ENCODE measurements around the gene TSPOAP1.

The TSPOAP1 gene

GRCh38 chr17:58334661-58335060 lies 6.1 kb upstream of the TSPOAP1 start:
- no peak for ATAC-seq

GRCh38 chr17:58334256-58334655 lies 5.7 kb upstream of the TSPOAP1 start:
- no peak for ATAC-seq
- TF ChIP-seq PPARA (CRISPR knock-in tag; IDR thresholded peaks at IDR 0.05; ENCODE audit: borderline replicate concordance): no peak
- TF ChIP-seq ESRRG (CRISPR knock-in tag; IDR thresholded peaks at IDR 0.05): no peak
- no peak for TF ChIP-seq ZNF565 (CRISPR knock-in tag; conservative IDR thresholded peaks at IDR 0.05; ENCODE audit: low read depth)
- TF ChIP-seq PATZ1 (CRISPR knock-in tag; IDR thresholded peaks at IDR 0.05; ENCODE audit: borderline replicate concordance): no peak
- TF ChIP-seq GLIS3 (CRISPR knock-in tag; IDR thresholded peaks at IDR 0.05): no peak
- TF ChIP-seq SNAI2 (CRISPR knock-in tag; IDR thresholded peaks at IDR 0.05): no peak
- TF ChIP-seq ZFP3 (CRISPR knock-in tag; IDR thresholded peaks at IDR 0.05): no peak
- no peak for TF ChIP-seq ZFP30 (CRISPR knock-in tag; IDR thresholded peaks at IDR 0.05)
- TF ChIP-seq ZNF8 (CRISPR knock-in tag; IDR thresholded peaks at IDR 0.05): no peak
- TF ChIP-seq TOX (CRISPR knock-in tag; IDR thresholded peaks at IDR 0.05; ENCODE audit: borderline replicate concordance): no peak

More at GRCh38 chr17:58334661-58335060, 6.1 kb upstream of the TSPOAP1 start:
- TF ChIP-seq ARNTL (CRISPR knock-in tag; IDR thresholded peaks at IDR 0.05; ENCODE audit: borderline replicate concordance, low read depth): no peak
- no peak for TF ChIP-seq RARB (CRISPR knock-in tag; IDR thresholded peaks at IDR 0.05)
- TF ChIP-seq ZNF565 (CRISPR knock-in tag; conservative IDR thresholded peaks at IDR 0.05; ENCODE audit: low read depth): no peak
- no peak for TF ChIP-seq ZFP30 (CRISPR knock-in tag; IDR thresholded peaks at IDR 0.05)
- no peak for TF ChIP-seq SNAI2 (CRISPR knock-in tag; IDR thresholded peaks at IDR 0.05)
- no peak for TF ChIP-seq CSRNP3 (CRISPR knock-in tag; IDR thresholded peaks at IDR 0.05)
- TF ChIP-seq TCF4 (CRISPR knock-in tag; IDR thresholded peaks at IDR 0.05; ENCODE audit: borderline replicate concordance): no peak
- TF ChIP-seq ISL1 (CRISPR knock-in tag; IDR thresholded peaks at IDR 0.05): no peak
- no peak for TF ChIP-seq TSHZ2 (CRISPR knock-in tag; IDR thresholded peaks at IDR 0.05)
- TF ChIP-seq GLIS3 (CRISPR knock-in tag; IDR thresholded peaks at IDR 0.05): no peak

GRCh38 chr17:58333736-58334207 lies 5.2 kb upstream of the TSPOAP1 start:
- TF ChIP-seq SNAI2 (CRISPR knock-in tag; IDR thresholded peaks at IDR 0.05) (no peak), ZFP30 (CRISPR knock-in tag; IDR thresholded peaks at IDR 0.05) (no peak), PPARA (CRISPR knock-in tag; IDR thresholded peaks at IDR 0.05; ENCODE audit: borderline replicate concordance) (no peak), ZFP3 (CRISPR knock-in tag; IDR thresholded peaks at IDR 0.05) (no peak), TOX (CRISPR knock-in tag; IDR thresholded peaks at IDR 0.05; ENCODE audit: borderline replicate concordance) (no peak), POU6F1 (CRISPR knock-in tag; IDR thresholded peaks at IDR 0.05; ENCODE audit: borderline replicate concordance, low read depth) (no peak), CSRNP3 (CRISPR knock-in tag; IDR thresholded peaks at IDR 0.05) (no peak), GLIS3 (CRISPR knock-in tag; IDR thresholded peaks at IDR 0.05) (no peak), OSR1 (CRISPR knock-in tag; IDR thresholded peaks at IDR 0.05) (no peak), ZNF565 (CRISPR knock-in tag; conservative IDR thresholded peaks at IDR 0.05; ENCODE audit: low read depth) (no peak), ESRRG (CRISPR knock-in tag; IDR thresholded peaks at IDR 0.05) (no peak), TSHZ2 (CRISPR knock-in tag; IDR thresholded peaks at IDR 0.05) (no peak), RARB (CRISPR knock-in tag; IDR thresholded peaks at IDR 0.05) (no peak)
- no peak for ATAC-seq
